HG03045 (cell line): Measurements from ENCODE around the gene ZNF512B.

ENCODE experiments used
- ATAC-seq: cut with Tn5 transposase; IDR thresholded peaks from one replicate; pipeline ENCODE4 v1.9.1; 2021; ENCODE audit warnings: mild to moderate bottlenecking, moderate library complexity; ENCODE audit not compliant: unreplicated experiment

ZNF512B gene

GRCh38 chr20:63951398-63952209 is 18.1 kb downstream of the ZNF512B start:
- no peak for ATAC-seq

GRCh38 chr20:63950701-63951397 is 18.9 kb downstream of the ZNF512B start:
- no peak for ATAC-seq

GRCh38 chr20:63947638-63948456 is 21.9 kb downstream of the ZNF512B start:
- no peak for ATAC-seq

GRCh38 chr20:63946986-63947637 is 22.6 kb downstream of the ZNF512B start:
- ATAC-seq, result no peak

GRCh38 chr20:63945921-63946920 is 23.5 kb downstream of the ZNF512B start:
- no peak for ATAC-seq

GRCh38 chr20:63945031-63945658 is 24.6 kb downstream of the ZNF512B start:
- no peak for ATAC-seq

GRCh38 chr20:63944078-63944941 is 25.4 kb downstream of the ZNF512B start:
- ATAC-seq, result no peak

GRCh38 chr20:63943808-63944077 is 26.0 kb downstream of the ZNF512B start:
- no peak for ATAC-seq

- no peak for ATAC-seq
Observed at GRCh38 chr20:63942969-63943807, 26.5 kb downstream of the ZNF512B start.

- ATAC-seq, result no peak
Observed at GRCh38 chr20:63942250-63942951, 27.3 kb downstream of the ZNF512B start.

GRCh38 chr20:63941282-63942081 is 28.2 kb downstream of the ZNF512B start:
- no peak for ATAC-seq

GRCh38 chr20:63940472-63941266 is 29.1 kb downstream of the ZNF512B start:
- no peak for ATAC-seq

- ATAC-seq, result no peak
Observed at GRCh38 chr20:63940071-63940471, 29.7 kb downstream of the ZNF512B start.

- ATAC-seq, result no peak
Observed at GRCh38 chr20:63939061-63939935, 30.4 kb downstream of the ZNF512B start.
